GM19455 (cell line): ENCODE data around the gene TMSB4X.
"Not testable (repeated sequence)": the region's sequence is repeated elsewhere in the genome, so short reads cannot be mapped to it uniquely, and the experiment has no call there.

Source experiments
- ATAC-seq: cut with Tn5 transposase; IDR thresholded peaks from one replicate; pipeline ENCODE4 v1.9.1; 2021; ENCODE audit not compliant: unreplicated experiment

Gene TMSB4X

GRCh38 chrX:12975991-12976558 lies 1.2 kb downstream of the TMSB4X start:
- no peak for ATAC-seq

GRCh38 chrX:12976819-12977732 lies 2.2 kb downstream of the TMSB4X start:
- not testable (repeated sequence) for ATAC-seq

GRCh38 chrX:12977761-12978204 lies 2.9 kb downstream of the TMSB4X start:
- ATAC-seq: peak; percentile 15

GRCh38 chrX:12978205-12979025 lies 3.5 kb downstream of the TMSB4X start:
- peak; percentile 50 for ATAC-seq

- ATAC-seq: no peak
Measured at GRCh38 chrX:12979026-12979607, 4.2 kb downstream of the TMSB4X start.

- no peak for ATAC-seq
Measured at GRCh38 chrX:12979616-12980015, 4.7 kb downstream of the TMSB4X start.

- not testable (repeated sequence) for ATAC-seq
Measured at GRCh38 chrX:12980039-12980438, 5.1 kb downstream of the TMSB4X start.

- ATAC-seq: no peak
Measured at GRCh38 chrX:12981880-12982279, 7.0 kb downstream of the TMSB4X start.

- ATAC-seq: peak; percentile 65
Measured at GRCh38 chrX:12984603-12985319, 9.9 kb downstream of the TMSB4X start.

- ATAC-seq: no peak
Measured at GRCh38 chrX:12985331-12985730, 10.4 kb downstream of the TMSB4X start.

GRCh38 chrX:12986164-12986779 lies 11.4 kb downstream of the TMSB4X start:
- no peak for ATAC-seq

- no peak for ATAC-seq
Measured at GRCh38 chrX:12986886-12987285, 12.0 kb downstream of the TMSB4X start.

- ATAC-seq: no peak
Measured at GRCh38 chrX:12987340-12987739, 12.4 kb downstream of the TMSB4X start.

- no peak for ATAC-seq
Measured at GRCh38 chrX:12987900-12988594, 13.1 kb downstream of the TMSB4X start.

- no peak for ATAC-seq
Measured at GRCh38 chrX:12988797-12989196, 13.9 kb downstream of the TMSB4X start.

GRCh38 chrX:12989461-12989860 lies 14.6 kb downstream of the TMSB4X start:
- ATAC-seq: no peak

- ATAC-seq: no peak
Measured at GRCh38 chrX:12991575-12991974, 16.7 kb downstream of the TMSB4X start.

GRCh38 chrX:12992544-12993118 lies 17.7 kb downstream of the TMSB4X start:
- no peak for ATAC-seq

GRCh38 chrX:12993826-12994225 lies 18.9 kb downstream of the TMSB4X start:
- ATAC-seq: no peak
